AG04450 (cell line): Measurements from ENCODE around the gene DTD2. TPM values are rescaled to one million over a fixed set of nuclear protein-coding genes. Genes with fewer than 3 reads are reported as not detected.

Experiments
- CTCF ChIA-PET: fragments of 300-600, 350-600 bp; formaldehyde crosslinking; extraction: SDS; loops from one replicate; lab custom pipeline; 2022; ENCODE audit warnings: antibody characterized with exemption, inconsistent platforms; lab: Charles Lee
- POLR2A ChIA-PET: fragments of 350-600 bp; formaldehyde crosslinking; extraction: SDS; loops from one replicate; lab custom pipeline; 2021; ENCODE audit warnings: antibody characterized with exemption, inconsistent platforms; lab: Yijun Ruan, JAX
- DNase-seq: peaks from one replicate; pipeline ENCODE4 v3.0.0-alpha.2; 2011; ENCODE audit warnings: low read depth, low spot score
- H3K27ac ChIP-seq: one replicate; pipeline ENCODE4 v1.5.1; 2012; ENCODE audit warnings: low read depth, low read length, control low read depth
- H3K27me3 ChIP-seq: one replicate; pipeline ENCODE4 v1.6.0; 2012; ENCODE audit warnings: low read length; ENCODE audit not compliant: control insufficient read depth, insufficient read depth
- H3K4me3 ChIP-seq: 2 replicates; pipeline ENCODE4 v1.5.1; 2011; ENCODE audit warnings: mild to moderate bottlenecking, low read depth, low read length, control low read depth
- H3K9me3 ChIP-seq: 2 replicates; pipeline ENCODE4 v1.5.1; 2012; ENCODE audit warnings: low read length; ENCODE audit not compliant: control insufficient read depth, insufficient read depth
- CTCF ChIP-seq: IDR thresholded peaks from 2 replicates; pipeline ENCODE4 v1.5.1; 2011; ENCODE audit warnings: low read depth, low read length, control low read depth, inconsistent platforms
- polyA plus RNA-seq: library from polyadenylated mRNA; depleted of rRNA; stranded (reverse); fragments of >200 nt; gene quantifications from 2 replicates; pipeline ENCODE4 v1.2.3, GENCODE V29; 2011

DTD2 gene
- polyA plus RNA-seq, 1 experiment: 18.8 TPM

- DNase-seq: peak; percentile 86
- CTCF ChIA-PET: interaction anchor here (0.5 to 2.4 kb wide), 4 partner anchors 10 to 1049 kb away, joined by 3 to 11 read pairs (median 4); partner anchors contain the start of gene DTD2
- no peaks in the 10 kb centered on the region for H3K27me3 ChIP-seq
- H3K4me3 ChIP-seq: peak within 1 kb of the TSS; percentile 100
- POLR2A ChIA-PET: interaction anchor here (0.5 to 2.2 kb wide), 28 partner anchors 8 to 1090 kb away, joined by 3 to 31 read pairs (median 4); partner anchors contain the start of genes ARHGAP5, DTD2, HECTD1 and STRN3
- H3K27ac ChIP-seq: peak within 1 kb of the TSS; percentile 86
- H3K9me3 ChIP-seq: peaks cover 4% of the 10 kb centered on the region; the same call in 1 of the 2 replicates
- peak; percentile 38 for TF ChIP-seq CTCF
These were observed 36.8 kb downstream of the DTD2 start, which contains the start of gene HEATR5A for GRCh38 chr14:31420319-31421111. Gene HEATR5A (minus strand): TSS chr14:31420550. CDS start chr14:31402975, 17,575 bp downstream.

- no peak for DNase-seq
- H3K9me3 ChIP-seq: peaks cover 4% of the 10 kb centered on the region; the same call in 1 of the 2 replicates
- ChIA-PET POLR2A (interaction anchor here (0.8 to 2.2 kb wide), 17 partner anchors 8 to 1053 kb away, joined by 3 to 31 read pairs (median 5); partner anchors contain the start of genes ARHGAP5, DTD2, HECTD1 and STRN3), CTCF (interaction anchor here (0.5 to 2.4 kb wide), 3 partner anchors 11 to 32 kb away, joined by 4 to 11 read pairs (median 4); no protein-coding TSS in a partner anchor)
- H3K27me3 ChIP-seq: no peaks in the 10 kb centered on the region
- peak overlapping the region; percentile 77 for H3K27ac ChIP-seq
- peak overlapping the region; percentile 100 for H3K4me3 ChIP-seq
- TF ChIP-seq CTCF: no peak
These were observed 37.4 kb downstream of the DTD2 start for GRCh38 chr14:31419967-31420318.

GRCh38 chr14:31419179-31419966 is 37.9 kb downstream of the DTD2 start:
- Histone ChIP-seq H3K9me3 (peaks cover 4% of the 10 kb centered on the region; the same call in 1 of the 2 replicates), H3K27ac (peak overlapping the region; percentile 77), H3K27me3 (no peaks in the 10 kb centered on the region), H3K4me3 (peak overlapping the region; percentile 100)
- no peak for TF ChIP-seq CTCF
- no peak for DNase-seq
- ChIA-PET POLR2A (interaction anchor here (1.2 to 2.2 kb wide), 8 partner anchors 9 to 393 kb away, joined by 4 to 31 read pairs (median 8); partner anchors contain the start of genes HECTD1 and STRN3), CTCF (interaction anchor here (1.7 to 2.4 kb wide), 2 partner anchors 30 to 32 kb away, joined by 4 to 11 read pairs; no protein-coding TSS in a partner anchor)

GRCh38 chr14:31418440-31418839 is 38.9 kb downstream of the DTD2 start:
- peaks cover 4% of the 10 kb centered on the region; the same call in 1 of the 2 replicates for H3K9me3 ChIP-seq
- no peak overlapping the region for H3K27ac ChIP-seq
- no peak for TF ChIP-seq CTCF
- no peaks in the 10 kb centered on the region for H3K27me3 ChIP-seq
- DNase-seq: no peak
- POLR2A ChIA-PET: no interaction called here
- no peak overlapping the region; the same call in 1 of the 2 replicates for H3K4me3 ChIP-seq
- CTCF ChIA-PET: interaction anchor here (0.8 to 1.7 kb wide), 2 partner anchors 31 to 33 kb away, joined by 4 read pairs; no protein-coding TSS in a partner anchor
